ENCODE measurements around the gene CUEDC1.

CUEDC1 gene

GRCh38 chr17:57830880-57831279 lies 124.3 kb downstream of the CUEDC1 start:
- Histone ChIP-seq H3K4me1 (ENCODE audit: insufficient read depth, low read length) (peaks cover 9% of the 10 kb centered on the region), H3K27ac (ENCODE audit: low read length) (no peak overlapping the region), H3K27me3 (ENCODE audit: insufficient read depth, low read length, poor library complexity) (no peaks in the 10 kb centered on the region), H3K4me2 (ENCODE audit: insufficient read depth, low read length) (no peak overlapping the region), H3K4me3 (ENCODE audit: low read depth in 1 of 2, low read length in 2 of 2) (no peak overlapping the region), H2AFZ (ENCODE audit: low read depth, low read length) (no peak overlapping the region), H3K9me3 (ENCODE audit: insufficient read depth, low read length, severe bottlenecking) (no peaks in the 10 kb centered on the region), H3K36me3 (ENCODE audit: insufficient read depth, low read length) (no peaks in the 10 kb centered on the region), H4K20me1 (ENCODE audit: insufficient read depth, low read length) (no peaks in the 10 kb centered on the region), H3K79me2 (ENCODE audit: insufficient read depth, low read length) (no peaks in the 10 kb centered on the region), H3K9ac (ENCODE audit: low read depth, low read length) (no peak overlapping the region)
- TF ChIP-seq CTCF (IDR thresholded peaks at IDR 0.05; ENCODE audit: borderline replicate concordance, extremely low read depth, low read length, poor library complexity, severe bottlenecking) (no peak), EZH2 (IDR thresholded peaks at IDR 0.05; ENCODE audit: borderline replicate concordance, low read depth, low read length, severe bottlenecking) (no peak)
- DNase-seq, result no peak
- ATAC-seq (ENCODE audit: insufficient read depth, low read depth), result no peak

GRCh38 chr17:57823469-57824401 lies 131.5 kb downstream of the CUEDC1 start:
- no peaks in the 10 kb centered on the region for H4K20me1 ChIP-seq (ENCODE audit: insufficient read depth, low read length)
- no peaks in the 10 kb centered on the region for H3K79me2 ChIP-seq (ENCODE audit: insufficient read depth, low read length)
- H3K4me3 ChIP-seq (ENCODE audit: low read depth in 1 of 2, low read length in 2 of 2), result no peak overlapping the region
- no peaks in the 10 kb centered on the region for H3K36me3 ChIP-seq (ENCODE audit: insufficient read depth, low read length)
- H3K4me1 ChIP-seq (ENCODE audit: insufficient read depth, low read length), result no peaks in the 10 kb centered on the region
- no peak for ATAC-seq (ENCODE audit: insufficient read depth, low read depth)
- H3K9me3 ChIP-seq (ENCODE audit: insufficient read depth, low read length, severe bottlenecking), result no peaks in the 10 kb centered on the region
- no peak for DNase-seq
- no peak overlapping the region for H3K27ac ChIP-seq (ENCODE audit: low read length)
- no peaks in the 10 kb centered on the region for H3K27me3 ChIP-seq (ENCODE audit: insufficient read depth, low read length, poor library complexity)
- H3K9ac ChIP-seq (ENCODE audit: low read depth, low read length), result no peak overlapping the region
- H2AFZ ChIP-seq (ENCODE audit: low read depth, low read length), result no peak overlapping the region
- TF ChIP-seq CTCF (IDR thresholded peaks at IDR 0.05; ENCODE audit: borderline replicate concordance, extremely low read depth, low read length, poor library complexity, severe bottlenecking) (no peak), EZH2 (IDR thresholded peaks at IDR 0.05; ENCODE audit: borderline replicate concordance, low read depth, low read length, severe bottlenecking) (no peak)
- H3K4me2 ChIP-seq (ENCODE audit: insufficient read depth, low read length), result no peak overlapping the region

GRCh38 chr17:57819867-57820266 lies 135.3 kb downstream of the CUEDC1 start:
- no peaks in the 10 kb centered on the region for H4K20me1 ChIP-seq (ENCODE audit: insufficient read depth, low read length)
- no peaks in the 10 kb centered on the region for H3K36me3 ChIP-seq (ENCODE audit: insufficient read depth, low read length)
- ATAC-seq (ENCODE audit: insufficient read depth, low read depth) (no peak), DNase-seq (no peak)
- no peaks in the 10 kb centered on the region for H3K9me3 ChIP-seq (ENCODE audit: insufficient read depth, low read length, severe bottlenecking)
- H3K27me3 ChIP-seq (ENCODE audit: insufficient read depth, low read length, poor library complexity), result no peaks in the 10 kb centered on the region
- H2AFZ ChIP-seq (ENCODE audit: low read depth, low read length), result no peak overlapping the region
- TF ChIP-seq CTCF (IDR thresholded peaks at IDR 0.05; ENCODE audit: borderline replicate concordance, extremely low read depth, low read length, poor library complexity, severe bottlenecking), result no peak
- no peak for TF ChIP-seq EZH2 (IDR thresholded peaks at IDR 0.05; ENCODE audit: borderline replicate concordance, low read depth, low read length, severe bottlenecking)
- H3K79me2 ChIP-seq (ENCODE audit: insufficient read depth, low read length), result no peaks in the 10 kb centered on the region
- no peak overlapping the region for H3K27ac ChIP-seq (ENCODE audit: low read length)
- H3K4me1 ChIP-seq (ENCODE audit: insufficient read depth, low read length), result no peaks in the 10 kb centered on the region
- H3K9ac ChIP-seq (ENCODE audit: low read depth, low read length), result no peak overlapping the region
- no peak overlapping the region for H3K4me2 ChIP-seq (ENCODE audit: insufficient read depth, low read length)
- H3K4me3 ChIP-seq (ENCODE audit: low read depth in 1 of 2, low read length in 2 of 2), result no peak overlapping the region

Data from DND-41 (cell line).